Keratinocyte (primary cell): ENCODE data around the gene ALG5.

Source experiments
- EZH2 ChIP-seq: IDR thresholded peaks from one replicate; pipeline ENCODE4 v1.6.1; 2012; ENCODE audit warnings: inconsistent platforms, mild to moderate bottlenecking, low read length, moderate library complexity
- TF ChIP-seq, protein P1 (sequence below), 3 experiments: IDR thresholded peaks in 1 of 3; conservative IDR thresholded peaks in 1 of 3; optimal IDR thresholded peaks in 1 of 3; 2 replicates in 2 of 3; 3 replicates in 1 of 3; pipeline versions ENCODE3 to v1.5.1; 2011; ENCODE audit warnings: low read length in 3 of 3, mild to moderate bottlenecking in 3 of 3, moderate library complexity in 2 of 3, control low read depth in 1 of 3, inconsistent platforms in 1 of 3; ENCODE audit not compliant: insufficient read depth in 2 of 3; ENCODE audit errors: extremely low read depth in 1 of 3

DNA sequence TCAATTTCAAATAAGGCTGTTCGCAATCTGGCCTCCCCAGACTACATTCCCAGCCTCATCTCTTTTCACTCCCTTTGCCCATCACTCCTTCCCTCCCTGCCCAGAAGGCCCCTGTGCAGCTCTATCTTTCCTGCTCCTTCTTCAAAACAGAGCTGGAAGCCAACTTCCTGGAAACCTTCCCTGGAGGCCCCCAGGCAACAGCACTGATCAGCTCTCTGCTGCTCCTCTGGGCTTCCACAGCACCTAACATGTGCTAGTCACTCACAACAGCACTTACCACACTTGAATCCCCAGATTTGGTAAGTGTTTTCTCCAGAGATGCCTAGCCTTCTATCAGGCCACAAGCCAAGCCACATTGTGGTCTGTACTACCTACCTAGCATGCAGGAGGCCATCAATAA lies 88.6 kb downstream of the ALG5 start:
- TF ChIP-seq EZH2: no peak
- TF ChIP-seq, protein P1, sequence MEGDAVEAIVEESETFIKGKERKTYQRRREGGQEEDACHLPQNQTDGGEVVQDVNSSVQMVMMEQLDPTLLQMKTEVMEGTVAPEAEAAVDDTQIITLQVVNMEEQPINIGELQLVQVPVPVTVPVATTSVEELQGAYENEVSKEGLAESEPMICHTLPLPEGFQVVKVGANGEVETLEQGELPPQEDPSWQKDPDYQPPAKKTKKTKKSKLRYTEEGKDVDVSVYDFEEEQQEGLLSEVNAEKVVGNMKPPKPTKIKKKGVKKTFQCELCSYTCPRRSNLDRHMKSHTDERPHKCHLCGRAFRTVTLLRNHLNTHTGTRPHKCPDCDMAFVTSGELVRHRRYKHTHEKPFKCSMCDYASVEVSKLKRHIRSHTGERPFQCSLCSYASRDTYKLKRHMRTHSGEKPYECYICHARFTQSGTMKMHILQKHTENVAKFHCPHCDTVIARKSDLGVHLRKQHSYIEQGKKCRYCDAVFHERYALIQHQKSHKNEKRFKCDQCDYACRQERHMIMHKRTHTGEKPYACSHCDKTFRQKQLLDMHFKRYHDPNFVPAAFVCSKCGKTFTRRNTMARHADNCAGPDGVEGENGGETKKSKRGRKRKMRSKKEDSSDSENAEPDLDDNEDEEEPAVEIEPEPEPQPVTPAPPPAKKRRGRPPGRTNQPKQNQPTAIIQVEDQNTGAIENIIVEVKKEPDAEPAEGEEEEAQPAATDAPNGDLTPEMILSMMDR (optimal IDR thresholded peaks at IDR 0.05 in 1 of 3, IDR thresholded peaks at IDR 0.05 in 1 of 3, conservative IDR thresholded peaks at IDR 0.05 in 1 of 3; ENCODE audit: extremely low read depth in 1 of 3, insufficient read depth in 2 of 3, low read length in 3 of 3): no peak
